ENCODE results near the gene GJD3.

GJD3 gene

DNA sequence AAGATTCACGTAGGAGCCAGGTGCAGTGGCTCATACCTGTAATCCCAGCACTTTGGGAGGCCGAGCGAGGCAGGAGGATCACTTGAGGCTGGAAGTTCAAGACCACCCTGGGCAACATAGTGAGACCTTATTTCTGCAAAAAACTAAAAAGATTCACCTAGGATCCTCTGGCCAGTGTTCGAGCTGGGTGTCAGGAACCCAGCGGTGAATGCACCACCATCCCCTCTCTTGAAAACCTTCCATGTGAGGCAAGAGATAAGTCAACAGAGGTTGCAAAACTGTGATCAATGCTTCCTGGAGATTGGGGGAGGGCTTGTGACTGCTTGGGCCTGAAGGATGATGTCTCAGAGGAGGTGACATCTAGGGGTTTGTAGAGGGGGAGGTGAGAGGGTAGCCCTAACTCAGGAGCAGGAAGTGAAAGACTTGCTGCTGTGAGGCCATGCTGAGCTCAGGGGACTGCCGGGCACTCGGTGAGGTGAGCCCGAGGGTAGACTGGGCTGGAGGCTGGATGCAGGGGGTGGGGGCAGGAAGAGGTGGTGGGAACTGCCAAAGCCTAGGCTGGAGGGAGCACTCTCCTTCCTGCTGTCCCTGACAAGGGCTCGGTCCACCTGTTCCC, 11.7 kb downstream of the GJD3 start:
- CTCF ChIA-PET, result interaction anchor here (1.1 to 14.2 kb wide), 7 partner anchors 8 to 325 kb away, joined by 3 to 370 read pairs (median 11); partner anchors contain the start of gene RARA
- Mint-ChIP-seq H3K4me1 (peaks cover 41% of the 10 kb centered on the region), H3K4me3 (no peak overlapping the region), H3K36me3 (peaks cover 51% of the 10 kb centered on the region), H3K27ac (peak overlapping the region; percentile 35), H3K9me3 (no peaks in the 10 kb centered on the region), H3K27me3 (no peaks in the 10 kb centered on the region)
- no peak for DNase-seq

DNA sequence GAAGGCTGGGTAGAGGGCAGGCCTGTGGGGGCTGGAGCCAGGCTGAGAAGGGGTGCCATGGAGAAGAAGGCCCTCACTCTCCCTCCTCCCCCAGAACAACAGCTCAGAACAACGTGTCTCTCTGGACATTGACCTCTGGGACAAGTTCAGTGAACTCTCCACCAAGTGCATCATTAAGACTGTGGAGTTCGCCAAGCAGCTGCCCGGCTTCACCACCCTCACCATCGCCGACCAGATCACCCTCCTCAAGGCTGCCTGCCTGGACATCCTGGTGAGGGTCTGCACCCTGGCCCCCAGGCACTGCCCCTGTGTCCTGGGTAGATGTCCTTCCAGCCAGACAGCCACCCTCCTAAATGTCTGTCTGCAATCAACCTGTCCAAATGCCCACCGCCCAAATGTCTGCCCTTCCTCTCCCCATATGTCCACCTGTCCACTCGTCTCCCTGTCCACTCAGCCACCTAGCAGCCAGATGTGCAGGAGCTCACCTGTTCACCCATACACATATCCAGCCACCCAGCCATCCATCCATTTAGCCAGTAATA, 12.2 kb downstream of the GJD3 start:
- Mint-ChIP-seq H3K27me3 (no peaks in the 10 kb centered on the region), H3K4me1 (peaks cover 47% of the 10 kb centered on the region), H3K36me3 (peaks cover 47% of the 10 kb centered on the region), H3K4me3 (no peak overlapping the region), H3K27ac (peak overlapping the region; percentile 35), H3K9me3 (no peaks in the 10 kb centered on the region)
- CTCF ChIA-PET, result interaction anchor here (1.0 to 14.2 kb wide), 8 partner anchors 9 to 324 kb away, joined by 3 to 370 read pairs (median 4); partner anchors contain the start of gene RARA
- DNase-seq, result no peak

DNA sequence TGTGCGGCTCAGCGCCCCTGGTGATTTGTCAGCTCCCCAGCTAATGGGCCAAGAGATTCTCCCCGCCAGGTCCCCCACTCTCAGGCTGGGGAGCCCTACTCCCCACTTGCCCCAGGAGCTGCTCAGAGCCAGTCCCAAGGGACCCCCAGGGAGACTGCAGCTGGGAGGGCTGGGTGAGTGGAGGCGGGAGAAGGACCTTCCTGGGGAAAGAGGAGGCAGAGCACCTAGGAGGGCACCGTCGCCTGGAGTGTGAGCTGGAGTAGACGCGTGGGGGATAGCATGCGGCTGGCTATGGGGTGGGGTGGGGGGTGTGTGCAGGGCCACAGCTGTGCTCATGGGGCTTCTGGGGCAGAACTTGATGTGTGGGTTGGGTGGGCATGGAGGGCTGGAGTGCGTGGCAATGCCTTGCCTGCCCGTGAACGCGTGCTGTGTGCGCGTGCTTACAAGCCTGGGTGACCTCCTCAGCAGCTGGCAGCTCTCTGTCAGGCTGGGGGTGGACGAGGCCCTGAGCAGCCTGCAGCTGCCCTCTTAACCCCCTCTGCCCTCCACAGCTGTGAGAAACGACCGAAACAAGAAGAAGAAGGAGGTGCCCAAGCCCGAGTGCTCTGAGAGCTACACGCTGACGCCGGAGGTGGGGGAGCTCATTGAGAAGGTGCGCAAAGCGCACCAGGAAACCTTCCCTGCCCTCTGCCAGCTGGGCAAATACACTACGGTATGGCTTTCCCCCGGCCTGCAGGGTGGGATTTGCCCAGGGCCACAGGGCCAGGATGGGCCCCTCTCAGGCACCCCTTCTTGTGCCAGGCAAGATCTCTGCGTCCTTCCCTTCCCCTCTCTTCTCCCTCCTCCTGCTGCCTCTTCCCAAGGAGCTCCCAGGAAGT, 12.9 kb downstream of the GJD3 start:
- H3K36me3 Mint-ChIP-seq, result peaks cover 43% of the 10 kb centered on the region
- no peak overlapping the region for H3K4me3 Mint-ChIP-seq
- H3K27ac Mint-ChIP-seq, result no peak overlapping the region

DNA sequence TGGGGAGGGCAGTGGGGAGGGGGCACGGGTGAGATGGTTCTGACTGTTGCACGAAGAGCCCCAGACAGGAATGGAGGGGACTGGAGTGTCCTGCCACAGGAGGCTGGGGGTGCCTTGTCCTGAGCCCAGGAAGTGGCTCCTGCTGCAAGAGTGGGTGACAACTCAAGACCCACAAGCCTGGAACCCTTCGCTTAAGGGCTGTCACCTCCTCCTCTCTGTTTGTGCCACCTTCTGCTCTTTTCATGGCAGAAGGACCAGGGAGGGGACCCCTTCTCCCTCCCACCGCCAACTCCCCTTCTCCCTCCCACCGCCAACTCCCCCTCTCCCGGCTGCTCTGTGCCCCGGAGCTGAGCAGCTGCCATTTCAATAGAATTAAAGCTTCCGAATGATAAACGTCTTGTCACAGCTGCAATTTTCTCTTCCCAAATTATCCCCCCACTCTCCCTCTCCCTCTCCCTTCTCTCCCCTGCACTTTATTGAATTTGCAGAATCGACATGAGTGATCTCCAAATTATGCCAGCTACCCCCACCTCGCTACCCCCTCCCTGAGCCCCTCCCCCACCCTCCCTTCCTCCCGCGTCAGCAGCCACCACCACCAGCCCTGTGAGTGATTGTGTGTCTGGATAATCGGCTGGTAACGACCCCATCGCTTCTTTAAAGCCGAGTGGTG, 13.7 kb downstream of the GJD3 start:
- Mint-ChIP-seq H3K4me3 (no peak overlapping the region), H3K4me1 (peaks cover 60% of the 10 kb centered on the region), H3K36me3 (peaks cover 43% of the 10 kb centered on the region), H3K9me3 (no peaks in the 10 kb centered on the region), H3K27me3 (no peaks in the 10 kb centered on the region), H3K27ac (no peak overlapping the region)
- CTCF ChIA-PET, result interaction anchor here (2.8 to 14.2 kb wide), 3 partner anchors 11 to 46 kb away, joined by 11 to 370 read pairs (median 48); partner anchors contain the start of gene RARA
- no peak for DNase-seq

More for the DNA sequence above, 12.9 kb downstream of the GJD3 start:
- CTCF ChIA-PET, result interaction anchor here (1.0 to 14.2 kb wide), 7 partner anchors 8 to 324 kb away, joined by 3 to 370 read pairs (median 4); partner anchors contain the start of gene RARA
- DNase-seq, result no peak
- Mint-ChIP-seq H3K4me1 (peaks cover 54% of the 10 kb centered on the region), H3K9me3 (no peaks in the 10 kb centered on the region), H3K27me3 (no peaks in the 10 kb centered on the region)

DNA sequence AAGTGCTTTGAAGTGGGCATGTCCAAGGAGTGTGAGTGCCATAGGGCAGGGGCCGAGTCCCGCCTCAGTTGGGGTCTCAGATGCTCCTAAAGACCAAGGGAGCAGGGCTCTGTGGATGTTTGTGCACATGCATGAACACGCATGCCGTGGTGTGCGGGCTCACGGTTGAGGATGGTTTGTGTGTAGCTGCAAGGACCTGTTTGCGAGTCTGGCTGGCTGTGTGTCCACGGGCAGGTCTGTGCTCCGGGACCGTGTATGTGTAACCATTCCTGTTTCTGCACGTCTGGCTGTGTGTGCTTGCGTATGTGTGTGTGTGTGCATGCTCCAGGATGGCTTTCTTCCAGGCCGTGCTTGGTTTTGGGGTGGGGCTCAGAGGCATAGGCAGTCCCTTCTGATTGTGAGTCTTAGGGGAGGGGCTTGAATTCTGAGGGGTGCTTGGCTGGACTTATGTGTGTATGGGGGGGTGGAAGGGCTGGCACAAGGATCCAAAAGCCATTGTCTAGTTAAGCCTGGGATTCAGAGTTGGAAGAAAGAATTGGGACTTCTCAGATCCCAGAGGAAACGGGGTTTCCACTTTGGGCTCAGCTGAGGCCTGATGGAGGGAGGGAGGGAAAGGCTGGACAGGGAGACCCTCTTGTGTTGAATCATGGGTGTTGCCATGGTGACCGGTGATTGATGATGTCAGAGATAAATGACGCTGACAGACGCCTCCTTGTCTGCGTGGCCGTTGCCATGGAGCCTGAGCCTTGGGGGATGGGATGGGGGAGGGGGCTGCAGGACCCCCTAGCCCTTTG, 14.4 kb downstream of the GJD3 start:
- H3K27ac Mint-ChIP-seq, result no peak overlapping the region
- peaks cover 67% of the 10 kb centered on the region for H3K4me1 Mint-ChIP-seq
- H3K27me3 Mint-ChIP-seq, result no peaks in the 10 kb centered on the region
- DNase-seq, result no peak
- peaks cover 36% of the 10 kb centered on the region for H3K36me3 Mint-ChIP-seq
- CTCF ChIA-PET, result no interaction called here
- no peaks in the 10 kb centered on the region for H3K9me3 Mint-ChIP-seq
- no peak overlapping the region for H3K4me3 Mint-ChIP-seq

DNA sequence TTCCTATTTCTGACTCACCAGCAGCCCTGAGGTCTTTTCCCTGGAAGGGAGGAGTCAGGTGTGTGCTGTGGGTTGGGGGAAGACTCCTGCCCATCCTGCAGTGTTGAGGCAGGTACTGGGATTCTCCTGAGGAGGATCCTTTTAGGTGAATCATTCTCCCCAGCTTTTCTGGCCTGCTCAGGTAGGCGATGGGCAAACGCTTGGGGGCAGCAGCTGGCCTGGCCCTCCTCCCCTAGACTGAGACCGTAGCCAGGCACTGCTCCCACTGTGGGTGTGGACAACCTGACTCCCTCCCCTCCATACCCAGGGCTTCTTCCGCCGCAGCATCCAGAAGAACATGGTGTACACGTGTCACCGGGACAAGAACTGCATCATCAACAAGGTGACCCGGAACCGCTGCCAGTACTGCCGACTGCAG, 15.1 kb downstream of the GJD3 start:
- Mint-ChIP-seq H3K27ac (peak overlapping the region; percentile 74), H3K9me3 (no peaks in the 10 kb centered on the region), H3K27me3 (no peaks in the 10 kb centered on the region), H3K4me3 (no peak overlapping the region), H3K36me3 (peaks cover 32% of the 10 kb centered on the region), H3K4me1 (peaks cover 69% of the 10 kb centered on the region)
- DNase-seq, result no peak
- CTCF ChIA-PET, result interaction anchor here (0.6 to 1.5 kb wide), 3 partner anchors 42 to 147 kb away, joined by 3 to 6 read pairs (median 4); no protein-coding TSS in a partner anchor

DNA sequence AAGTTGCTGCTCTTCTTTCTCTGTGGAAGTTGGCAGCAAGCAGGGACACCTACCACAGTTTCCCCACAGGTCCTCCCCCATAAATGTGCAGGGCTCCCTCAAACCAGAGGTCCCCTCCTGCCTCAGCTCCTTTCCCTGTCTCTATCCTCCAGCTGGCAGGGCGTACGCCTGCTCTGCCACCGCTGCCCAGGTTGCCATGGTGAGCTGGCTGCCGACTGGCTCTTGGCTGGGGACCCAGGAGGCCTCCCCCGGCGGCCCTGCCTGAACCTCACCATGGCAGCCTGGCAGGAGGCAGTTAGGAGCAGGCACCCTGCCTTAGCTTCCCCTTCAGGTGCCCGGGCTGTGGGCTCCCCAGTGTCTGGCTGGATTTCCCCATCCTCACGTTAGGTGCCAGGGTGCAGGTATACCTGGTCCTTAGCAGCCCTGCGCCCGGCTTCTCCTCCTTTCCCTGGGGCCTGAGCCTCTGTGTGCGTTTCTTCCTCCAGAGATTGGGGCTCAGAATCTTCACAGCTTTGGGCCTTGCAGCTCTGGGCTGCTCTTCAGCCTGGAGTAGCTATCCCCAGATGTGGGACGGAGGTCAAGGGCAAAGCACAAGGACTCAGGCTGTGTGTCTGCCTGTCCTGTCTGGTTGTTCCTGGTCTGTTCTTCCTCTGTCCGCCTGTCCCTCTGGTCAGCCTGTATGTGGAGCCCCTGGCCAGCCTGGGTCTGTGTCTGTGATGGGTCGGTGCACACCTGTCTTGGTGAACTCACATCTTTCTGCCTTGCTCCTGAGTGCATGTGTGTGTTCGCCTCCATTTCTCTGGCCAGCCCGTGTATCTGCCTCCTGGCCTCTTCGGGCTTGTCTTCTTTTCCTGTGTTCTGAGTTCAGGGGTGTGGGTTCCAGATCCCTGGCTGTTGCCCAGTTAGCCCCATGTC, 15.7 kb downstream of the GJD3 start:
- Mint-ChIP-seq H3K4me3 (no peak overlapping the region), H3K27ac (peak overlapping the region; percentile 62), H3K27me3 (no peaks in the 10 kb centered on the region), H3K36me3 (peaks cover 29% of the 10 kb centered on the region), H3K4me1 (peaks cover 73% of the 10 kb centered on the region), H3K9me3 (no peaks in the 10 kb centered on the region)
- CTCF ChIA-PET, result interaction anchor here (0.6 to 1.5 kb wide), 4 partner anchors 41 to 147 kb away, joined by 3 to 6 read pairs (median 4); no protein-coding TSS in a partner anchor
- DNase-seq, result no peak

DNA sequence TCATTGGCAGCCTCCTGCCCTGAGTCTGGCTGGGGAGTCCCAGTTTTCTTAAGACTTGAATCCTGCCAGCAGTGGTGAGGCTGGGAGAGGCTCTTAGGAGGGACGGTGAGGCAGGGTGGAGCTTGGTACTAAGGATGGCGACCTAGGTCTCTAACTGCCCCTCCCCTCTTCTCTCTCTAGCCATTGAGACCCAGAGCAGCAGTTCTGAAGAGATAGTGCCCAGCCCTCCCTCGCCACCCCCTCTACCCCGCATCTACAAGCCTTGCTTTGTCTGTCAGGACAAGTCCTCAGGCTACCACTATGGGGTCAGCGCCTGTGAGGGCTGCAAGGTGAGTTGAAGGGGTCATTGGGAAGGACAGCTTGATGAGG, 16.4 kb downstream of the GJD3 start:
- Mint-ChIP-seq H3K9me3 (no peaks in the 10 kb centered on the region), H3K27me3 (no peaks in the 10 kb centered on the region), H3K4me3 (no peak overlapping the region), H3K36me3 (peaks cover 33% of the 10 kb centered on the region), H3K4me1 (peaks cover 79% of the 10 kb centered on the region), H3K27ac (peak overlapping the region; percentile 76)
- CTCF ChIA-PET, result interaction anchor here (0.7 to 1.5 kb wide), 3 partner anchors 41 to 55 kb away, joined by 3 to 6 read pairs (median 3); no protein-coding TSS in a partner anchor
- no peak for DNase-seq

DNA sequence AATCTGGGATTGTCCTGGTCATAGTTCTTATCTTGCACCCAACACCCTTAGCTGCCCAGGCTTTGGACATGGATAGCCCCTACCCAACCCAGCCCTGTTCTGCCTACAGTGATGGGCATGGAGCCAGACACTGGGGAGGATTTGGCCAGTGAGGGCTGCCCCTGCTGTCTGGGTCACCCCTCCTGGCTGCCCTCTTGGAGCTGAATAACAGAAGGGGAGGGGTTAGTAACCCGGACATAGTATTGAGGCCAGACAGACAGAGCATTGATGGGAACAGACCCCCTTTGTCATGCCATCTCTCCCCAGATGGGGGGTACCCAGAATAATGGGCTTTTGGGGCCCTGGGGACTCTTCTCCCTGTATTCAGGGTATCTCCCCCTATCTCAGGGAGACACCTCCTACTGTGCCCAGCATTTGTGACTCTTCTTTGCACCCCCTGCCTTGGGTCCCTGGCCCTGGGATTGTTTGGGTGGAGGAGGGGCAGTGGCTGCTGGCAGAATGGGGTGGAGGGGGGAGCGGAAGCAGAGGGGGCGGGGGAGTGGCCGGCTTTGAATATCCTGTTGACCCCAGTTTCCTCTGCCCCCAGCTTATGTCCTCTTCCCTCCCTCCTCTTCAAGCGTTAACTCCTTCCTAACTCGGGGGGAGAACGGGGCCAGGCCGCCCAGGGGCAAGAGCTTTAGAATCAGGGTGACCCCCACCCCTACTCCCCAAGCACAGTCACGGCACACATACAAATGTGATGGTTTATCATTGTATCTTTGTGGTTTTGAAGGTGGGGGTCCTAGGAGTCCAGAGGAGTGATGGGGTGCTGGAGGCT, 17.0 kb downstream of the GJD3 start:
- no peaks in the 10 kb centered on the region for H3K27me3 Mint-ChIP-seq
- no peak for DNase-seq
- CTCF ChIA-PET, result interaction anchor here (0.9 to 1.5 kb wide), 3 partner anchors 40 to 47 kb away, joined by 3 to 6 read pairs (median 3); no protein-coding TSS in a partner anchor
- no peak overlapping the region for H3K4me3 Mint-ChIP-seq
- H3K36me3 Mint-ChIP-seq, result peaks cover 33% of the 10 kb centered on the region
- H3K9me3 Mint-ChIP-seq, result no peaks in the 10 kb centered on the region
- peak overlapping the region; percentile 76 for H3K27ac Mint-ChIP-seq
- H3K4me1 Mint-ChIP-seq, result peaks cover 79% of the 10 kb centered on the region

DNA sequence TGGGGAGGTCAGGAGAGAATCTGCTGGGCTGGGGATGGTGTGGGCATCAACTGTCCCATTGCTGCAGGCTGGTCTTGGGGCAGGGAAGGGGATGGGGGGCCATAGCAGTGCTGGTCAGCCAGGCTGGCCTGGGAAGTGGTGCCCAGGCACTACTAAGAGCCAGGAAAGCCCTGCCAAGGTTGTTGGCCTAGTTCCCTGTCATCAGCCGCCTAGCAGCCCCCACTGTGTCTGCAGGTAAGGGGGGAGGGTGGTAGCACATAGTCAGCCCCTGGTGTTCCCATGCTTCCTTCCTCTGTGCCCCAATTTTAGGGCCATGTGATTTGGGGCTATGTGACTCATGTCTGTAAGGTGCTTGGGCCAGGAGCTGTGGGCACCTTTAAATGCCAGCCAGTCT, 17.8 kb downstream of the GJD3 start:
- peaks cover 26% of the 10 kb centered on the region for H3K36me3 Mint-ChIP-seq
- no peak for DNase-seq
- CTCF ChIA-PET, result interaction anchor here (0.9 to 2.3 kb wide), 3 partner anchors 30 to 46 kb away, joined by 3 to 15 read pairs (median 10); no protein-coding TSS in a partner anchor
- no peaks in the 10 kb centered on the region for H3K27me3 Mint-ChIP-seq
- peak overlapping the region; percentile 73 for H3K27ac Mint-ChIP-seq
- peaks cover 75% of the 10 kb centered on the region for H3K4me1 Mint-ChIP-seq
- no peaks in the 10 kb centered on the region for H3K9me3 Mint-ChIP-seq
- H3K4me3 Mint-ChIP-seq, result peak overlapping the region; percentile 12

DNA sequence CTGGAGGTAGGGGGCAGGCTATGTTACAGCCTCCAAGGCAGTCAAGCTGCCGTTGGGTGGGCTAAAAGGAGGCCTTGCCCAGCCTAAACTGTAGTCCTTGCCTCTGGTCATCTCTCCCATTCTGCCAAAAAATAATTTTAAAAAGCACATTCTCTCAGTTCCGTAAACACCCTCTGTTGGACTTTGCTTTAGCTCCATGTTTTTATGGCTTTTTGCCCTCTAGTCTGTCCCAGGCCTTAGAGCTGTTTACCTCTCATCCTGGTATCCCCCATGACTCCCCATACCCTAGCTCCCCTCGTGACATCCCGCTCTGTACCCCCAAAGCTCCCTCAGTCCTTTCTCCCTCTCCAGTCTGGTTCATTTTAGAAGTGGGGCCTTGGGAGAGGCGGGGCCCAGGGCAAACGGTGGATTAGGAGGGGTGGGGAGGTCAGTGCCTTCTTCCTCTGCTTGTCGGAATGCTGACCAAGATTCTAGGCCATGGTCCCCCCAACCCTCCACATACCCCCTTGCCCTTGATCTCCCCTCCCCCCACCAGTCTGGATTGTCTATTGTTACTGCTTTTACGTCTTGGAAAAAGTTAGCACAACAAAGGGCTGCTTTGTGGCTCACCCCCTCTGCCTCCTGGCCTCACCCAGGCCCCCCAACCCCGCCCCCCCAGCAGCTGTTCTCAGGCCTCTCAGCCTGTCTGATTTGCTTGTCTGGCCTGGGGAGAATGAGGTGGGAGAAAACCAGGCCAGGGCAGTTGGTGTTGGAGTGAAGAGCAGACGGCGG, 18.4 kb downstream of the GJD3 start:
- H3K36me3 Mint-ChIP-seq, result peaks cover 25% of the 10 kb centered on the region
- H3K4me1 Mint-ChIP-seq, result peaks cover 77% of the 10 kb centered on the region
- H3K27ac Mint-ChIP-seq, result peak overlapping the region; percentile 68
- no peak for DNase-seq
- H3K4me3 Mint-ChIP-seq, result peak overlapping the region; percentile 26
- H3K27me3 Mint-ChIP-seq, result no peaks in the 10 kb centered on the region
- CTCF ChIA-PET, result interaction anchor here (0.7 to 3.6 kb wide), 5 partner anchors 8 to 144 kb away, joined by 3 to 15 read pairs (median 10); no protein-coding TSS in a partner anchor
- no peaks in the 10 kb centered on the region for H3K9me3 Mint-ChIP-seq

Measured in activated naive CD4-positive, alpha-beta T cell treated with anti-CD3 and anti-CD28 coated beads, Interleukin-2, amount 10 ng/mL, durations not matched to agents 7 days and 5 days (primary cell).